PC-3 (cell line): ENCODE results near the gene NTM. TPM values are rescaled to one million over a fixed set of nuclear protein-coding genes. Genes with fewer than 3 reads are reported as not detected.

Source experiments
- ATAC-seq: fragments of 200-7000 bp; cut with Tn5 transposase; 2 replicates; pipeline ENCODE4 v1.9.1; 2020; ENCODE audit warnings: mild to moderate bottlenecking, moderate library complexity
- BruUV-seq: library from RNA; stranded (reverse); fragments of 400-500 nt; replicated peaks from 2 replicates; lab custom pipeline; 2021; lab: Mats Ljungman, UMichigan
- CTCF ChIA-PET: fragments of 300-600 bp; sonication (Branson Sonifier 250); formaldehyde crosslinking; loops from one replicate; lab custom pipeline; 2022; ENCODE audit warnings: antibody characterized with exemption; lab: Charles Lee
- POLR2A ChIA-PET: fragments of 300-600 bp; sonication (Branson Sonifier 250); formaldehyde crosslinking; loops from one replicate; lab custom pipeline; 2022; ENCODE audit warnings: antibody characterized with exemption; ENCODE audit not compliant: unreplicated experiment; lab: Charles Lee
- DNase-seq: peaks from one replicate; pipeline ENCODE4 v3.0.0-alpha.2; 2015
- H2AFZ ChIP-seq: fragments of 300-600 bp; sonication (generic); 2 replicates; pipeline ENCODE4 v1.6.0; 2016; ENCODE audit warnings: antibody characterized with exemption, low read length
- H3F3A ChIP-seq: fragments of 300-600 bp; sonication (generic); one replicate; pipeline ENCODE4 v1.6.0; 2017; ENCODE audit warnings: antibody characterized with exemption, low read length, control low read depth, mild to moderate bottlenecking; ENCODE audit not compliant: unreplicated experiment
- H3K27ac ChIP-seq: fragments of 300-600 bp; sonication (generic); 2 replicates; pipeline ENCODE4 v1.5.1; 2016; ENCODE audit warnings: mild to moderate bottlenecking, low read length
- H3K27me3 ChIP-seq: fragments of 300-600 bp; sonication (generic); 2 replicates; pipeline ENCODE4 v1.6.1; 2016; ENCODE audit warnings: low read length, mixed read lengths
- H3K36me3 ChIP-seq: fragments of 300-600 bp; sonication (generic); 2 replicates; pipeline ENCODE4 v1.6.1; 2016; ENCODE audit warnings: low read depth, mixed run types, low read length, mixed read lengths
- H3K4me1 ChIP-seq: fragments of 300-600 bp; sonication (generic); 2 replicates; pipeline ENCODE4 v1.5.1; 2016; ENCODE audit warnings: low read length; ENCODE audit not compliant: insufficient read depth
- H3K4me2 ChIP-seq: fragments of 300-600 bp; sonication (generic); 2 replicates; pipeline ENCODE4 v1.6.0; 2016; ENCODE audit warnings: low read length
- H3K4me3 ChIP-seq: fragments of 300-600 bp; sonication (generic); 2 replicates; pipeline ENCODE4 v1.5.1; 2016; ENCODE audit warnings: mild to moderate bottlenecking, low read length, mixed read lengths
- H3K79me2 ChIP-seq: fragments of 300-600 bp; sonication (generic); 2 replicates; pipeline ENCODE4 v1.6.1; 2017; ENCODE audit warnings: low read length, mixed read lengths
- H3K9ac ChIP-seq: fragments of 300-600 bp; sonication (generic); 2 replicates; pipeline ENCODE4 v1.6.0; 2016; ENCODE audit warnings: mild to moderate bottlenecking, low read length
- H3K9me2 ChIP-seq: fragments of 300-600 bp; sonication (generic); replicated peaks from 2 replicates; pipeline ENCODE4 v1.6.1; 2016; ENCODE audit warnings: mixed run types, low read length, mixed read lengths
- H3K9me3 ChIP-seq: fragments of 300-600 bp; sonication (generic); 2 replicates; pipeline ENCODE4 v1.6.1; 2016; ENCODE audit warnings: low read length, mixed read lengths
- H4K20me1 ChIP-seq: fragments of 300-600 bp; sonication (generic); 2 replicates; pipeline ENCODE4 v1.6.1; 2016; ENCODE audit warnings: low read length, mixed read lengths
- EZH2 ChIP-seq: fragments of 300-600 bp; sonication (generic); IDR thresholded peaks from one replicate; pipeline ENCODE4 v1.6.1; 2017; ENCODE audit warnings: antibody characterized with exemption, mild to moderate bottlenecking, low read length; ENCODE audit not compliant: unreplicated experiment
- EZH2phosphoT487 ChIP-seq: fragments of 300-600 bp; sonication (generic); IDR thresholded peaks from 2 replicates; pipeline ENCODE4 v1.6.1; 2018; ENCODE audit warnings: mild to moderate bottlenecking, antibody characterized with exemption, low read length, borderline replicate concordance
- intact Hi-C: fragments of 100-400 bp; cut with micrococcal nuclease; formaldehyde crosslinking; loops from 2 replicates; pipeline ENCODE4 v1.9.0; 2023
- total RNA-seq: library from RNA; depleted of rRNA; stranded (reverse); fragments of >200 nt; gene quantifications from 2 replicates; pipeline ENCODE4 v1.2.3, GENCODE V29; 2014
- TF ChIP-seq, protein P1 (sequence below): fragments of 300-600 bp; sonication (generic); conservative IDR thresholded peaks from 2 replicates; pipeline ENCODE4 v1.5.1; 2017; ENCODE audit warnings: antibody characterized with exemption, low read depth, mild to moderate bottlenecking, low read length

The NTM gene
- total RNA-seq, 1 experiment from 2014 or later = not detected

DNA sequence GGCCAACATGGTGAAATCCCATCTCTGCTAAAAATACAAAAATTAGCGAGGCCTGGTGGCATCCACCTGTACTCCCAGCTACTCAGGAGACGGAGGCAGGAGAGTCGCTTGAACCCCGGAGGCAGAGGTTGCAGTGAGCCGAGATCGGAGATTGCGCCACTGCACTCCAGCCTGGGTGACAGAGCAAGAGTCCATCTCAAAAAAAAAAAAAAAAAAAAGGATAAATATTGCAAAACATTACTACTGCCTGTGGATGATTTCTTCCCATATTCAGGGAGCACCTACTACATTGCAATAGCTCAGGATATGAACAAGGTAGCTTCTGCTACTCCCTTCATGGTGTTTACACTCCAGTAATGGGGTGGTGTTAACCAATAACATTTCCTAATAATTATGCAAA lies 980.6 kb downstream of the NTM start:
- Histone ChIP-seq H3K27ac (no peak overlapping the region), H3K27me3 (peaks cover 24% of the 10 kb centered on the region; the same call in 1 of the 2 replicates), H3K4me3 (no peak overlapping the region), H3K79me2 (no peaks in the 10 kb centered on the region), H2AFZ (no peak overlapping the region), H3K36me3 (no peaks in the 10 kb centered on the region), H3K4me2 (no peak overlapping the region), H3K9me3 (0 out of 2 replicates have a peak, but pooled peaks cover 4% of the 10 kb centered on the region), H4K20me1 (no peaks in the 10 kb centered on the region), H3K9me2 (no peaks in the 10 kb centered on the region), H3K9ac (no peak overlapping the region), H3F3A (no peaks in the 10 kb centered on the region), H3K4me1 (no peaks in the 10 kb centered on the region)
- ATAC-seq (no peak), DNase-seq (no peak)
- POLR2A ChIA-PET = no interaction called here
- intact Hi-C loops = no loop called here
- TF ChIP-seq, protein P1, sequence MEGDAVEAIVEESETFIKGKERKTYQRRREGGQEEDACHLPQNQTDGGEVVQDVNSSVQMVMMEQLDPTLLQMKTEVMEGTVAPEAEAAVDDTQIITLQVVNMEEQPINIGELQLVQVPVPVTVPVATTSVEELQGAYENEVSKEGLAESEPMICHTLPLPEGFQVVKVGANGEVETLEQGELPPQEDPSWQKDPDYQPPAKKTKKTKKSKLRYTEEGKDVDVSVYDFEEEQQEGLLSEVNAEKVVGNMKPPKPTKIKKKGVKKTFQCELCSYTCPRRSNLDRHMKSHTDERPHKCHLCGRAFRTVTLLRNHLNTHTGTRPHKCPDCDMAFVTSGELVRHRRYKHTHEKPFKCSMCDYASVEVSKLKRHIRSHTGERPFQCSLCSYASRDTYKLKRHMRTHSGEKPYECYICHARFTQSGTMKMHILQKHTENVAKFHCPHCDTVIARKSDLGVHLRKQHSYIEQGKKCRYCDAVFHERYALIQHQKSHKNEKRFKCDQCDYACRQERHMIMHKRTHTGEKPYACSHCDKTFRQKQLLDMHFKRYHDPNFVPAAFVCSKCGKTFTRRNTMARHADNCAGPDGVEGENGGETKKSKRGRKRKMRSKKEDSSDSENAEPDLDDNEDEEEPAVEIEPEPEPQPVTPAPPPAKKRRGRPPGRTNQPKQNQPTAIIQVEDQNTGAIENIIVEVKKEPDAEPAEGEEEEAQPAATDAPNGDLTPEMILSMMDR = no peak
- TF ChIP-seq EZH2 (no peak), EZH2phosphoT487 (no peak)
- BruUV-seq = no TSS peak
- CTCF ChIA-PET = no interaction called here

DNA sequence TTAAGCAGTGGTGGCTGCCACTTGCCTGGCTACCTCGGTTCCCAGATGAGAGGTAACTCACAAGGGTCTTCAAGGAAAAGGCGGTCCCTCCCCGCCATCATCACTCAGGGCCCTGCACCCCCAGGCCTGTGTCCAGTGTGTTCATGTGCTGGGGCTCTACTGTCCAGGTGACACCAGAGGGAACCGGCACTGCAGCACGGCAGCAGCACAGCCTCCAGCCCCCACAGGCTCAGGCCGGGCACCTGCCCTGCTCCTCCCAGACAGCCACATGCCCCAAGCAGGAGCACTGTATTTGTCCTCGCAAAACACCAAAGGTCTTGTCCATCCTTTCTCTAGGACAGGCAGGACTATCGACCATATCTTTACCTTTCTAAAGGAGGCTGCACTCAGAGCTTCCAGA lies 982.1 kb downstream of the NTM start:
- ATAC-seq (no peak), DNase-seq (no peak)
- Histone ChIP-seq H3K9me2 (no peaks in the 10 kb centered on the region), H2AFZ (no peak overlapping the region), H3K27ac (no peak overlapping the region), H3K9me3 (0 out of 2 replicates have a peak, but pooled peaks cover 4% of the 10 kb centered on the region), H3F3A (no peaks in the 10 kb centered on the region), H3K9ac (no peak overlapping the region), H3K4me2 (no peak overlapping the region), H3K79me2 (no peaks in the 10 kb centered on the region), H3K36me3 (no peaks in the 10 kb centered on the region), H4K20me1 (no peaks in the 10 kb centered on the region), H3K4me1 (no peaks in the 10 kb centered on the region), H3K4me3 (no peak overlapping the region), H3K27me3 (peaks cover 24% of the 10 kb centered on the region; the same call in 1 of the 2 replicates)
- ChIA-PET CTCF (no interaction called here), POLR2A (no interaction called here)
- no TSS peak for BruUV-seq
- intact Hi-C loops = no loop called here
- TF ChIP-seq EZH2phosphoT487 (no peak), EZH2 (no peak)
- TF ChIP-seq, protein P1 = no peak

DNA sequence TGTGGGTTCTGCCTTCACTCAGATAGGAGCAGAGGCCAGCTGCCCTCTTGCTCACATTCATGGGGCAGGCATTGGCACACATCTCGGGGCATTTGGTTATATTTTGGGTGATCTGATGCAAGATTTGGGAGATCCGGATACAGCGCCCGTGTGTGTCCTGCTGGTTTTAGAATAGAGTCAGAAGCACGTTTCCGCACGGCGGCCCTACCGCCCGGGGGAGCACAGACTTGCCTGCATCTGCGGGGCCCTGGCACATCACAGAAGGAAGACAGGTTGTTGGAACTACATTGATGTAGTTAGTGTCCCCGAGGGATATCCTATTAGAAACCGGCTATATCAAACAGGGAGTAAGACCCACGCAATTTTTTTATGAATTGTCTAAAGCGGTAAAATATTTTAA lies 982.8 kb downstream of the NTM start:
- Histone ChIP-seq H4K20me1 (no peaks in the 10 kb centered on the region), H3K9ac (no peak overlapping the region), H3K27me3 (peaks cover 24% of the 10 kb centered on the region; the same call in 1 of the 2 replicates), H2AFZ (no peak overlapping the region), H3K4me2 (no peak overlapping the region), H3K36me3 (no peaks in the 10 kb centered on the region), H3K27ac (no peak overlapping the region), H3F3A (no peaks in the 10 kb centered on the region), H3K9me3 (0 out of 2 replicates have a peak, but pooled peaks cover 4% of the 10 kb centered on the region), H3K4me3 (no peak overlapping the region), H3K9me2 (no peaks in the 10 kb centered on the region), H3K4me1 (no peaks in the 10 kb centered on the region), H3K79me2 (no peaks in the 10 kb centered on the region)
- no peak for DNase-seq
- POLR2A ChIA-PET = no interaction called here
- intact Hi-C loops = no loop called here
- ATAC-seq = no peak
- TF ChIP-seq, protein P1 = no peak
- no peak for TF ChIP-seq EZH2phosphoT487
- TF ChIP-seq EZH2 = no peak
- CTCF ChIA-PET = no interaction called here
- no TSS peak for BruUV-seq
